Panc1 (cell line): Measurements from ENCODE around the gene ZNF629. TPM values are rescaled to one million over a fixed set of nuclear protein-coding genes. Genes with fewer than 3 reads are reported as not detected.
A peak's percentile ranks its signal among the peaks of the same experiment; 100 is the strongest.

Experiments used
- ATAC-seq: fragments of 200-7000 bp; cut with Tn5 transposase; 2 replicates; pipeline ENCODE4 v1.9.1; 2020; ENCODE audit warnings: mild to moderate bottlenecking, moderate library complexity
- BruUV-seq: library from RNA; stranded (reverse); fragments of 400-500 nt; replicated peaks from 2 replicates; lab custom pipeline; 2021; lab: Mats Ljungman, UMichigan
- CTCF ChIA-PET: fragments of 300-600 bp; sonication (Branson Sonifier 250); formaldehyde crosslinking; loops from one replicate; lab custom pipeline; 2022; ENCODE audit warnings: antibody characterized with exemption; lab: Charles Lee
- POLR2A ChIA-PET: fragments of 300-600 bp; sonication (Branson Sonifier 250); formaldehyde crosslinking; loops from one replicate; lab custom pipeline; 2022; ENCODE audit warnings: antibody characterized with exemption; lab: Charles Lee
- DNase-seq: peaks from one replicate; pipeline ENCODE4 v3.0.0-alpha.2; 2010; ENCODE audit warnings: low read depth, low spot score
- H3K27ac ChIP-seq: 2 replicates; pipeline ENCODE4 v1.5.1; 2011; ENCODE audit warnings: mild to moderate bottlenecking, low read length, inconsistent platforms
- H3K27me3 ChIP-seq: fragments of 200-500 bp; sonication (Bioruptor generic); 2 replicates; pipeline ENCODE4 v1.6.0; 2014; ENCODE audit warnings: low read length, inconsistent platforms; ENCODE audit not compliant: control insufficient read depth, insufficient read depth
- H3K36me3 ChIP-seq: fragments of 200-500 bp; sonication (Bioruptor generic); 2 replicates; pipeline ENCODE4 v1.5.1; 2014; ENCODE audit warnings: inconsistent platforms, mild to moderate bottlenecking, low read length, moderate library complexity; ENCODE audit not compliant: control insufficient read depth, insufficient read depth
- H3K4me1 ChIP-seq: 2 replicates; pipeline ENCODE4 v1.5.1; 2011; ENCODE audit warnings: inconsistent platforms, mild to moderate bottlenecking, low read length, moderate library complexity; ENCODE audit not compliant: control insufficient read depth, insufficient read depth
- H3K4me3 ChIP-seq, 2 experiments: 2 replicates each; pipeline ENCODE4 v1.5.1; 2011 to 2012; ENCODE audit warnings: low read depth in 2 of 2, low read length in 2 of 2, mild to moderate bottlenecking in 2 of 2, inconsistent platforms in 1 of 2, moderate library complexity in 1 of 2
- H3K9me3 ChIP-seq: fragments of 200-500 bp; sonication (Bioruptor generic); 2 replicates; pipeline ENCODE4 v1.5.1; 2014; ENCODE audit warnings: low read depth, mild to moderate bottlenecking, inconsistent platforms, low read length, moderate library complexity; ENCODE audit not compliant: control insufficient read depth, insufficient read depth
- POLR2AphosphoS5 ChIP-seq: IDR thresholded peaks from 2 replicates; pipeline ENCODE4 v1.6.1; 2012; ENCODE audit warnings: mild to moderate bottlenecking, low read depth, low read length, moderate library complexity
- REST ChIP-seq, 2 experiments: IDR thresholded peaks; 2 replicates each; pipeline ENCODE4 v1.6.1; 2011 to 2012; ENCODE audit warnings: low read depth in 2 of 2, control low read depth in 1 of 2, low read length in 1 of 2, mild to moderate bottlenecking in 1 of 2, moderate library complexity in 1 of 2; ENCODE audit not compliant: insufficient read depth in 1 of 2
- SIN3A ChIP-seq: IDR thresholded peaks from 2 replicates; pipeline ENCODE4 v1.6.1; 2012; ENCODE audit warnings: low read depth, mild to moderate bottlenecking, low read length, moderate library complexity, borderline replicate concordance; ENCODE audit not compliant: insufficient read depth
- TCF7L2 ChIP-seq: IDR thresholded peaks from 2 replicates; pipeline ENCODE4 v1.6.1; 2011; ENCODE audit warnings: mild to moderate bottlenecking, low read depth, low read length, inconsistent platforms
- in situ Hi-C: cut with HindIII; loops from 2 replicates; pipeline ENCODE4 v1.10.0; 2016; ENCODE audit warnings: low sequenced_read_pairs, low pct_unique_long_range_greater_than_20kb
- intact Hi-C: fragments of 100-400 bp; cut with micrococcal nuclease; formaldehyde crosslinking; loops from one replicate; pipeline ENCODE4 v1.10.0; 2022; ENCODE audit not compliant: unreplicated experiment
- total RNA-seq: library from RNA; stranded (reverse); gene quantifications from one replicate; pipeline ENCODE4 v1.2.1, GENCODE V29; 2021; ENCODE audit not compliant: unreplicated experiment
- TF ChIP-seq, protein P1 (sequence below): fragments of 450-650 bp; IDR thresholded peaks from 2 replicates; pipeline ENCODE4 v1.5.1; 2017; ENCODE audit warnings: mild to moderate bottlenecking

Gene ZNF629
- total RNA-seq, 1 experiment from 2014 or later: 19.2 TPM

DNA sequence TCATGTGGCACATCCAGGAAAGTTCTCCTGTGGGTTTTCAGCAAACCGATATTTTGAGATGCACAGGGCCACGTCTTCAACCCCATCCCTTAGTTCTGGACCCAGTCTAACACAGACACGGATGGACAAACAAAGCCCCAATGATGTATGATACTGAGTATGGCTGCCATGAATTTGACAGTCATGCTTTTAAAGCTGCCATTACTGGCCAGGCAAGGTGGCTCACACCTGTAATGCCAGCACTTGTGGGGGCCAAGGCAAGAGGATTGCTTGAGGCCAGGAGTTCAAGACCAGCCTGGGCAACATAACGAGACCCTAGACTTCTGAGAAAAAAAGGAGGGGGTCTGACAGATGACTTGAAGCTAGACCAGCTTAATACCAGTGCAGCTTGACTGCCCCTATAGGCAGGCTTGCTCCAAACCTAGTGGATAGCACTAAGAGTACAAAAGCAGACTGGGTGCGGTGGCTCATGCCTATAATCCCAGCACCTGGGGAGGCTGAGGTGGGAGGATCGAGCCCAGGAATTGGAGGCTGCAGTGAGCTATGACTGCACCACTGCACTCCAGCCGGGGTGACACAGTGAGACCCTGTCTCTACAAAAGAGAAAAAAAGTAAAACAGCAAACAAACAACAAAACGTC is 10.8 kb upstream of the ZNF629 start:
- in situ Hi-C loops (no loop called here), intact Hi-C loops (no loop called here)
- no peak overlapping the region for H3K27ac ChIP-seq
- peak; percentile 88 for ATAC-seq
- H3K9me3 ChIP-seq: no peaks in the 10 kb centered on the region
- CTCF ChIA-PET: interaction anchor here (1.1 kb wide), 1 partner anchor 16 kb away, joined by 3 read pairs; no protein-coding TSS in a partner anchor
- H3K27me3 ChIP-seq: no peaks in the 10 kb centered on the region
- H3K4me1 ChIP-seq: no peaks in the 10 kb centered on the region
- H3K4me3 ChIP-seq: no peak overlapping the region
- POLR2A ChIA-PET: interaction anchor here (0.6 kb wide), 1 partner anchor 109 kb away, joined by 3 read pairs; no protein-coding TSS in a partner anchor
- no peak for DNase-seq
- no peaks in the 10 kb centered on the region for H3K36me3 ChIP-seq
- no peak for TF ChIP-seq TCF7L2
- TF ChIP-seq SIN3A: no peak
- TF ChIP-seq REST (IDR thresholded peaks at IDR 0.05; ENCODE audit: insufficient read depth in 1 of 2, low read depth in 2 of 2, low read length in 1 of 2): no peak
- TF ChIP-seq POLR2AphosphoS5: no peak
- BruUV-seq: no TSS peak

- in situ Hi-C loops: no loop called here
- POLR2A ChIA-PET: no interaction called here
- CTCF ChIA-PET: no interaction called here
Measured at GRCh38 chr16:30794634-30795033, 7.6 kb upstream of the ZNF629 start.

More at GRCh38 chr16:30794634-30795033, 7.6 kb upstream of the ZNF629 start:
- Histone ChIP-seq H3K27ac (no peak overlapping the region), H3K4me3 (no peak overlapping the region), H3K27me3 (no peaks in the 10 kb centered on the region), H3K36me3 (no peaks in the 10 kb centered on the region), H3K9me3 (no peaks in the 10 kb centered on the region), H3K4me1 (no peaks in the 10 kb centered on the region)
- DNase-seq (no peak), ATAC-seq (no peak)
- no TSS peak for BruUV-seq
- intact Hi-C loops: no loop called here
- TF ChIP-seq, protein P1, sequence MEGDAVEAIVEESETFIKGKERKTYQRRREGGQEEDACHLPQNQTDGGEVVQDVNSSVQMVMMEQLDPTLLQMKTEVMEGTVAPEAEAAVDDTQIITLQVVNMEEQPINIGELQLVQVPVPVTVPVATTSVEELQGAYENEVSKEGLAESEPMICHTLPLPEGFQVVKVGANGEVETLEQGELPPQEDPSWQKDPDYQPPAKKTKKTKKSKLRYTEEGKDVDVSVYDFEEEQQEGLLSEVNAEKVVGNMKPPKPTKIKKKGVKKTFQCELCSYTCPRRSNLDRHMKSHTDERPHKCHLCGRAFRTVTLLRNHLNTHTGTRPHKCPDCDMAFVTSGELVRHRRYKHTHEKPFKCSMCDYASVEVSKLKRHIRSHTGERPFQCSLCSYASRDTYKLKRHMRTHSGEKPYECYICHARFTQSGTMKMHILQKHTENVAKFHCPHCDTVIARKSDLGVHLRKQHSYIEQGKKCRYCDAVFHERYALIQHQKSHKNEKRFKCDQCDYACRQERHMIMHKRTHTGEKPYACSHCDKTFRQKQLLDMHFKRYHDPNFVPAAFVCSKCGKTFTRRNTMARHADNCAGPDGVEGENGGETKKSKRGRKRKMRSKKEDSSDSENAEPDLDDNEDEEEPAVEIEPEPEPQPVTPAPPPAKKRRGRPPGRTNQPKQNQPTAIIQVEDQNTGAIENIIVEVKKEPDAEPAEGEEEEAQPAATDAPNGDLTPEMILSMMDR: no peak
- TF ChIP-seq SIN3A (no peak), REST (IDR thresholded peaks at IDR 0.05; ENCODE audit: insufficient read depth in 1 of 2, low read depth in 2 of 2, low read length in 1 of 2) (no peak), POLR2AphosphoS5 (no peak), TCF7L2 (no peak)
